ENCODE data around the gene ZKSCAN2. TPM values are rescaled to one million over a fixed set of nuclear protein-coding genes. Genes with fewer than 3 reads are reported as not detected.

Gene ZKSCAN2
- total and polyA plus RNA-seq, 4 donors = 0.47 to 3.4 (median 1.7) TPM

DNA sequence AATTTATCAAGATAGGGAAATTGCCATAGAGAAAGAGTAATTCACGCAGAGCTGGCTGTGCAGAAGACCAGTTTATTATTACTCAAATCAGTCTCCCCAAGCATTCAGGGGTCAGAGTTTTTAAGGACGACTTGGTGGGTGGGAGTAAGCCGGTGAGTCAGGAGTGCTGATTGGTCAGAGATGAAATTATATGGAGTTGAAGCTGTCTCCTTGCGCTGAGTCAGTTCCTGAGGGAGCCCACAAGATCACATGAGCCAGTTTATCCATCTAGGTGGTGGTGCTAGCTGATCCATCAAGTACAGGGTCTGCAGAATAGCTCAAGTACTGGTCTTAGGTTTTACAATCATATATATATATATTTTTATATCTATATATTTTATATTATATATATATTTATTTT is 46.9 kb downstream of the ZKSCAN2 start:
- Histone ChIP-seq H3K27me3 (ENCODE audit: control insufficient read depth in 4 of 4, insufficient read depth in 4 of 4, low read length in 3 of 4) (no peaks in the 10 kb centered on the region), H3K36me3 (ENCODE audit: control insufficient read depth in 4 of 4, insufficient read depth in 3 of 4, low read depth in 1 of 4, low read length in 3 of 4) (no peaks in the 10 kb centered on the region), H3K9ac (ENCODE audit: low read depth in 1 of 2, low read length in 2 of 2) (no peak overlapping the region), H3K4me1 (ENCODE audit: control insufficient read depth in 4 of 4, insufficient read depth in 4 of 4, low read length in 3 of 4) (peaks cover 0 to 4% (median 0%) of the 10 kb centered on the region in 4 donors), H3K9me3 (ENCODE audit: control insufficient read depth in 4 of 4, low read length in 3 of 4) (no peaks in the 10 kb centered on the region), H3K4me3 (ENCODE audit: low read depth in 1 of 3, low read length in 3 of 3) (no peak overlapping the region), H3K27ac (ENCODE audit: low read depth in 1 of 2, low read length in 2 of 2) (no peak overlapping the region)
- DNase-seq (ENCODE audit: low spot score) = no peak
- WGBS = 67% methylated on average over 4 of the region's 4 CpGs
- no peak for TF ChIP-seq SP1 (IDR thresholded peaks at IDR 0.05)
- TF ChIP-seq RXRA (IDR thresholded peaks at IDR 0.05) = no peak
- TF ChIP-seq YY1 (IDR thresholded peaks at IDR 0.05) = no peak
- TF ChIP-seq, protein P1, sequence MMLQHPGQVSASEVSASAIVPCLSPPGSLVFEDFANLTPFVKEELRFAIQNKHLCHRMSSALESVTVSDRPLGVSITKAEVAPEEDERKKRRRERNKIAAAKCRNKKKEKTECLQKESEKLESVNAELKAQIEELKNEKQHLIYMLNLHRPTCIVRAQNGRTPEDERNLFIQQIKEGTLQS (IDR thresholded peaks at IDR 0.05) = no peak
- no peak for TF ChIP-seq HNF4A (conservative IDR thresholded peaks at IDR 0.05)
- TF ChIP-seq TAF1 (conservative IDR thresholded peaks at IDR 0.05) = no peak
- TF ChIP-seq, protein P2, sequence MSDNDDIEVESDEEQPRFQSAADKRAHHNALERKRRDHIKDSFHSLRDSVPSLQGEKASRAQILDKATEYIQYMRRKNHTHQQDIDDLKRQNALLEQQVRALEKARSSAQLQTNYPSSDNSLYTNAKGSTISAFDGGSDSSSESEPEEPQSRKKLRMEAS (IDR thresholded peaks at IDR 0.05) = no peak
- no peak for TF ChIP-seq HNF4G (IDR thresholded peaks at IDR 0.05)
- TF ChIP-seq, protein P3, sequence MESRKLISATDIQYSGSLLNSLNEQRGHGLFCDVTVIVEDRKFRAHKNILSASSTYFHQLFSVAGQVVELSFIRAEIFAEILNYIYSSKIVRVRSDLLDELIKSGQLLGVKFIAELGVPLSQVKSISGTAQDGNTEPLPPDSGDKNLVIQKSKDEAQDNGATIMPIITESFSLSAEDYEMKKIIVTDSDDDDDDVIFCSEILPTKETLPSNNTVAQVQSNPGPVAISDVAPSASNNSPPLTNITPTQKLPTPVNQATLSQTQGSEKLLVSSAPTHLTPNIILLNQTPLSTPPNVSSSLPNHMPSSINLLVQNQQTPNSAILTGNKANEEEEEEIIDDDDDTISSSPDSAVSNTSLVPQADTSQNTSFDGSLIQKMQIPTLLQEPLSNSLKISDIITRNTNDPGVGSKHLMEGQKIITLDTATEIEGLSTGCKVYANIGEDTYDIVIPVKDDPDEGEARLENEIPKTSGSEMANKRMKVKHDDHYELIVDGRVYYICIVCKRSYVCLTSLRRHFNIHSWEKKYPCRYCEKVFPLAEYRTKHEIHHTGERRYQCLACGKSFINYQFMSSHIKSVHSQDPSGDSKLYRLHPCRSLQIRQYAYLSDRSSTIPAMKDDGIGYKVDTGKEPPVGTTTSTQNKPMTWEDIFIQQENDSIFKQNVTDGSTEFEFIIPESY (IDR thresholded peaks at IDR 0.05) = no peak
- no peak for TF ChIP-seq JUND (IDR thresholded peaks at IDR 0.05)
- TF ChIP-seq, protein P4, sequence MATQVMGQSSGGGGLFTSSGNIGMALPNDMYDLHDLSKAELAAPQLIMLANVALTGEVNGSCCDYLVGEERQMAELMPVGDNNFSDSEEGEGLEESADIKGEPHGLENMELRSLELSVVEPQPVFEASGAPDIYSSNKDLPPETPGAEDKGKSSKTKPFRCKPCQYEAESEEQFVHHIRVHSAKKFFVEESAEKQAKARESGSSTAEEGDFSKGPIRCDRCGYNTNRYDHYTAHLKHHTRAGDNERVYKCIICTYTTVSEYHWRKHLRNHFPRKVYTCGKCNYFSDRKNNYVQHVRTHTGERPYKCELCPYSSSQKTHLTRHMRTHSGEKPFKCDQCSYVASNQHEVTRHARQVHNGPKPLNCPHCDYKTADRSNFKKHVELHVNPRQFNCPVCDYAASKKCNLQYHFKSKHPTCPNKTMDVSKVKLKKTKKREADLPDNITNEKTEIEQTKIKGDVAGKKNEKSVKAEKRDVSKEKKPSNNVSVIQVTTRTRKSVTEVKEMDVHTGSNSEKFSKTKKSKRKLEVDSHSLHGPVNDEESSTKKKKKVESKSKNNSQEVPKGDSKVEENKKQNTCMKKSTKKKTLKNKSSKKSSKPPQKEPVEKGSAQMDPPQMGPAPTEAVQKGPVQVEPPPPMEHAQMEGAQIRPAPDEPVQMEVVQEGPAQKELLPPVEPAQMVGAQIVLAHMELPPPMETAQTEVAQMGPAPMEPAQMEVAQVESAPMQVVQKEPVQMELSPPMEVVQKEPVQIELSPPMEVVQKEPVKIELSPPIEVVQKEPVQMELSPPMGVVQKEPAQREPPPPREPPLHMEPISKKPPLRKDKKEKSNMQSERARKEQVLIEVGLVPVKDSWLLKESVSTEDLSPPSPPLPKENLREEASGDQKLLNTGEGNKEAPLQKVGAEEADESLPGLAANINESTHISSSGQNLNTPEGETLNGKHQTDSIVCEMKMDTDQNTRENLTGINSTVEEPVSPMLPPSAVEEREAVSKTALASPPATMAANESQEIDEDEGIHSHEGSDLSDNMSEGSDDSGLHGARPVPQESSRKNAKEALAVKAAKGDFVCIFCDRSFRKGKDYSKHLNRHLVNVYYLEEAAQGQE (IDR thresholded peaks at IDR 0.05) = no peak
- no peak for TF ChIP-seq NR2F2 (IDR thresholded peaks at IDR 0.05)
- TF ChIP-seq, protein P5, sequence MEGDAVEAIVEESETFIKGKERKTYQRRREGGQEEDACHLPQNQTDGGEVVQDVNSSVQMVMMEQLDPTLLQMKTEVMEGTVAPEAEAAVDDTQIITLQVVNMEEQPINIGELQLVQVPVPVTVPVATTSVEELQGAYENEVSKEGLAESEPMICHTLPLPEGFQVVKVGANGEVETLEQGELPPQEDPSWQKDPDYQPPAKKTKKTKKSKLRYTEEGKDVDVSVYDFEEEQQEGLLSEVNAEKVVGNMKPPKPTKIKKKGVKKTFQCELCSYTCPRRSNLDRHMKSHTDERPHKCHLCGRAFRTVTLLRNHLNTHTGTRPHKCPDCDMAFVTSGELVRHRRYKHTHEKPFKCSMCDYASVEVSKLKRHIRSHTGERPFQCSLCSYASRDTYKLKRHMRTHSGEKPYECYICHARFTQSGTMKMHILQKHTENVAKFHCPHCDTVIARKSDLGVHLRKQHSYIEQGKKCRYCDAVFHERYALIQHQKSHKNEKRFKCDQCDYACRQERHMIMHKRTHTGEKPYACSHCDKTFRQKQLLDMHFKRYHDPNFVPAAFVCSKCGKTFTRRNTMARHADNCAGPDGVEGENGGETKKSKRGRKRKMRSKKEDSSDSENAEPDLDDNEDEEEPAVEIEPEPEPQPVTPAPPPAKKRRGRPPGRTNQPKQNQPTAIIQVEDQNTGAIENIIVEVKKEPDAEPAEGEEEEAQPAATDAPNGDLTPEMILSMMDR (IDR thresholded peaks at IDR 0.05; ENCODE audit: low read depth, low read length, missing input control) = no peak
- TF ChIP-seq FOXA1 (IDR thresholded peaks at IDR 0.05) = no peak
- no peak for TF ChIP-seq FOXA2 (IDR thresholded peaks at IDR 0.05)
- no peak for TF ChIP-seq RAD21 (IDR thresholded peaks at IDR 0.05)
- TF ChIP-seq EGR1 (IDR thresholded peaks at IDR 0.05; ENCODE audit: low read depth in 2 of 2) = no peak
- no peak for TF ChIP-seq GABPA (IDR thresholded peaks at IDR 0.05 in 1 of 2, conservative IDR thresholded peaks at IDR 0.05 in 1 of 2)
